DOHH2 (cell line): ENCODE data around the gene ADH1C.

ENCODE experiments used
- H3F3A ChIP-seq: fragments of 200-600 bp; sonication (generic), shearing (Covaris generic); 2 replicates; pipeline ENCODE4 v1.6.0; 2016; ENCODE audit warnings: antibody characterized with exemption, mild to moderate bottlenecking; ENCODE audit not compliant: control insufficient read depth, insufficient read depth
- H3K27ac ChIP-seq: fragments of 200-600 bp; sonication (generic); 2 replicates; pipeline ENCODE4 v1.5.1; 2014; ENCODE audit warnings: low read depth, mild to moderate bottlenecking, low read length, moderate library complexity
- H3K27me3 ChIP-seq: fragments of 200-600 bp; sonication (generic); 2 replicates; pipeline ENCODE4 v1.6.1; 2014; ENCODE audit warnings: mild to moderate bottlenecking, low read length, mixed read lengths; ENCODE audit not compliant: control insufficient read depth
- H3K36me3 ChIP-seq: fragments of 200-600 bp; sonication (generic); 2 replicates; pipeline ENCODE4 v1.6.1; 2014; ENCODE audit warnings: mild to moderate bottlenecking, low read length, moderate library complexity, mixed read lengths; ENCODE audit not compliant: control insufficient read depth
- H3K4me1 ChIP-seq: fragments of 200-600 bp; sonication (generic); 2 replicates; pipeline ENCODE4 v1.6.1; 2014; ENCODE audit warnings: mild to moderate bottlenecking, low read length, mixed read lengths; ENCODE audit not compliant: control insufficient read depth
- H3K4me2 ChIP-seq: fragments of 200-600 bp; sonication (generic); 2 replicates; pipeline ENCODE4 v1.6.0; 2014; ENCODE audit warnings: mild to moderate bottlenecking, low read length, moderate library complexity
- H3K4me3 ChIP-seq: fragments of 200-600 bp; sonication (generic); 2 replicates; pipeline ENCODE4 v1.5.1; 2014; ENCODE audit warnings: mild to moderate bottlenecking, low read length, mixed read lengths
- H3K79me2 ChIP-seq: fragments of 200-600 bp; sonication (generic); 2 replicates; pipeline ENCODE4 v1.6.1; 2014; ENCODE audit warnings: mild to moderate bottlenecking, low read length, mixed read lengths; ENCODE audit not compliant: control insufficient read depth
- H3K9me2 ChIP-seq: fragments of 200-600 bp; sonication (generic); replicated peaks from 2 replicates; pipeline ENCODE4 v1.6.1; 2014; ENCODE audit warnings: mild to moderate bottlenecking, low read length, mixed read lengths; ENCODE audit not compliant: control insufficient read depth
- H3K9me3 ChIP-seq: fragments of 200-600 bp; sonication (generic); 2 replicates; pipeline ENCODE4 v1.6.1; 2014; ENCODE audit warnings: antibody characterized with exemption, low read length, mixed read lengths; ENCODE audit not compliant: control insufficient read depth, insufficient read depth
- H4K20me1 ChIP-seq: fragments of 200-600 bp; sonication (generic); 2 replicates; pipeline ENCODE4 v1.6.0; 2014; ENCODE audit warnings: low read depth, mild to moderate bottlenecking, antibody characterized with exemption, low read length, moderate library complexity; ENCODE audit not compliant: control insufficient read depth, insufficient read depth
- EZH2phosphoT487 ChIP-seq: fragments of 200-600 bp; sonication (generic); IDR thresholded peaks from 2 replicates; pipeline ENCODE4 v1.6.1; 2017; ENCODE audit warnings: borderline replicate concordance, mild to moderate bottlenecking, antibody characterized with exemption, low read length, moderate library complexity, mixed read lengths
- TF ChIP-seq, protein P1 (sequence below): fragments of 200-600 bp; sonication (generic); IDR thresholded peaks from one replicate; pipeline ENCODE4 v1.5.1; 2014; ENCODE audit warnings: antibody characterized with exemption, mild to moderate bottlenecking, low read depth, low read length; ENCODE audit not compliant: poor library complexity, severe bottlenecking

ADH1C gene

DNA sequence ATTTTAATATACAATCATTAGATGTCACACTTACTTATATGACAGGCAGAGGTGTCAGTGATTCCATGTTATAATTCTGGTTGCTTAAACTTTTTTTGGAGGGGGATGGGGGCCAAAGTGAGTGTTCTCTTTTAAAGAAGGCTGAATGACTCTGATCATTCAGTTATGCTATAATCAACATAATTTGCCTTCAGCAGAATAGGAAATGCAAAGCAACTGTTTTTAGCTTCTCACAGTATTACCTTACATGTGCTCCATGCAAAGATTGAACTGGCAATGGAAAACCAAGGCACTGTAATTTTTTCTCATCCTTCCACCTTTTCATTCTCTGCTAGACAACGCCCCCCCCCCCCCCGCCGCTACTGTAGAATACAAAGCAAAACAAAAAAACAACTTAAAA, 13.4 kb downstream of the ADH1C start:
- no peaks in the 10 kb centered on the region for H3K79me2 ChIP-seq
- H3F3A ChIP-seq, result no peaks in the 10 kb centered on the region
- H3K27me3 ChIP-seq, result no peaks in the 10 kb centered on the region
- H3K9me3 ChIP-seq, result no peaks in the 10 kb centered on the region
- no peak overlapping the region for H3K4me2 ChIP-seq
- TF ChIP-seq, protein P1, sequence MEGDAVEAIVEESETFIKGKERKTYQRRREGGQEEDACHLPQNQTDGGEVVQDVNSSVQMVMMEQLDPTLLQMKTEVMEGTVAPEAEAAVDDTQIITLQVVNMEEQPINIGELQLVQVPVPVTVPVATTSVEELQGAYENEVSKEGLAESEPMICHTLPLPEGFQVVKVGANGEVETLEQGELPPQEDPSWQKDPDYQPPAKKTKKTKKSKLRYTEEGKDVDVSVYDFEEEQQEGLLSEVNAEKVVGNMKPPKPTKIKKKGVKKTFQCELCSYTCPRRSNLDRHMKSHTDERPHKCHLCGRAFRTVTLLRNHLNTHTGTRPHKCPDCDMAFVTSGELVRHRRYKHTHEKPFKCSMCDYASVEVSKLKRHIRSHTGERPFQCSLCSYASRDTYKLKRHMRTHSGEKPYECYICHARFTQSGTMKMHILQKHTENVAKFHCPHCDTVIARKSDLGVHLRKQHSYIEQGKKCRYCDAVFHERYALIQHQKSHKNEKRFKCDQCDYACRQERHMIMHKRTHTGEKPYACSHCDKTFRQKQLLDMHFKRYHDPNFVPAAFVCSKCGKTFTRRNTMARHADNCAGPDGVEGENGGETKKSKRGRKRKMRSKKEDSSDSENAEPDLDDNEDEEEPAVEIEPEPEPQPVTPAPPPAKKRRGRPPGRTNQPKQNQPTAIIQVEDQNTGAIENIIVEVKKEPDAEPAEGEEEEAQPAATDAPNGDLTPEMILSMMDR, result no peak
- TF ChIP-seq EZH2phosphoT487, result no peak
- H3K9me2 ChIP-seq, result no peaks in the 10 kb centered on the region
- no peak overlapping the region for H3K4me3 ChIP-seq
- H3K36me3 ChIP-seq, result no peaks in the 10 kb centered on the region
- no peaks in the 10 kb centered on the region for H4K20me1 ChIP-seq
- H3K27ac ChIP-seq, result no peak overlapping the region
- no peaks in the 10 kb centered on the region for H3K4me1 ChIP-seq

DNA sequence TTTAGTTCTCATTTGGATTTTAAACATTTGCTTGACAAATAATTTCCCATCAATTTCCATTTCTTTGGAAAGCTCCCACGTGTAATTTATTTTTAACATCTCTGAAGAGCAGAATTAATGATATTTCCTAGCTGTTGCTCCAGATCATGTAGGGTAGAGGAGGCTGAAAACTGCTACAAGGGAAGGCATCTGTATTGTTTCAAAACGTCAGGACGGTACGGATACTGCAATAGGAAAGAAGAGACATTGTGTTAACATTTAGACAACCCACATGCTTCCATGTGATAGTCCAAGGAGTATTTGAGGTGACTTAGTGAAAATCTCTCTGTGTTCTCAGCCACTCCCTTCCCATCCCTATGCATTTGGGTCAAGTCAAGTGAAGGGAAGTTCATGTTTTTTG, 16.0 kb downstream of the ADH1C start:
- Histone ChIP-seq H3K79me2 (no peaks in the 10 kb centered on the region), H4K20me1 (no peaks in the 10 kb centered on the region), H3K27ac (no peak overlapping the region), H3K9me2 (no peaks in the 10 kb centered on the region), H3K36me3 (no peaks in the 10 kb centered on the region), H3K4me2 (no peak overlapping the region), H3K9me3 (no peaks in the 10 kb centered on the region), H3K4me3 (no peak overlapping the region), H3F3A (no peaks in the 10 kb centered on the region), H3K4me1 (no peaks in the 10 kb centered on the region), H3K27me3 (no peaks in the 10 kb centered on the region)
- TF ChIP-seq EZH2phosphoT487, result no peak
- TF ChIP-seq, protein P1, result no peak

DNA sequence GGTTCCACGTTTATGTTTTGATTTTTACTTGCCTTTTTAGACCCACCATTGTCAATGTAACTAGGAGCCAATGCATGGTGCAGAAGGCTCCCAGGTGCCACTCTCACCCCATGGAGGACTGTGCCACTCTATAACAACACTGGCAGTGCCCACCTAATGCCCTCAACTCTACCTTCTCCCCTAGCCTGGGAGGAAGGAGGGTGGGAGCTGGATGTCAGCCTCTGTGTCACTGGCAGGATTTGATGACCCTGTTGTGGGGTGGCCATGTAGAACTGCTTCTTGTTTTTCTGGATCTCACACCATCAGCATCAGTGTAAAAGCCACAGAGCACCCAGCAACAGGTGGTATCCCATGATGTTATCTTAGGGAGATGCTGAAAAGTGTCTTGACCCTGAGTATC, 17.7 kb downstream of the ADH1C start:
- no peaks in the 10 kb centered on the region for H3K4me1 ChIP-seq
- H3K36me3 ChIP-seq, result no peaks in the 10 kb centered on the region
- no peak for TF ChIP-seq EZH2phosphoT487
- TF ChIP-seq, protein P1, result no peak
- no peaks in the 10 kb centered on the region for H3K79me2 ChIP-seq
- no peaks in the 10 kb centered on the region for H3F3A ChIP-seq
- no peaks in the 10 kb centered on the region for H3K27me3 ChIP-seq
- H3K4me3 ChIP-seq, result no peak overlapping the region
- no peak overlapping the region for H3K4me2 ChIP-seq
- no peaks in the 10 kb centered on the region for H3K9me3 ChIP-seq
- H3K27ac ChIP-seq, result no peak overlapping the region
- H3K9me2 ChIP-seq, result no peaks in the 10 kb centered on the region
- H4K20me1 ChIP-seq, result no peaks in the 10 kb centered on the region

- Histone ChIP-seq H3F3A (no peaks in the 10 kb centered on the region), H3K4me3 (no peak overlapping the region), H3K9me3 (no peaks in the 10 kb centered on the region), H3K36me3 (no peaks in the 10 kb centered on the region), H3K9me2 (no peaks in the 10 kb centered on the region; the same call in 1 of the 2 replicates), H3K4me1 (no peaks in the 10 kb centered on the region), H3K4me2 (no peak overlapping the region), H4K20me1 (no peaks in the 10 kb centered on the region), H3K27ac (no peak overlapping the region), H3K79me2 (no peaks in the 10 kb centered on the region), H3K27me3 (no peaks in the 10 kb centered on the region)
- no peak for TF ChIP-seq EZH2phosphoT487
- TF ChIP-seq, protein P1, result no peak
These were observed 21.9 kb downstream of the ADH1C start for GRCh38 chr4:99330648-99331047.
